Measurements from ENCODE around the gene COX6A1. TPM values are rescaled to one million over a fixed set of nuclear protein-coding genes. Genes with fewer than 3 reads are reported as not detected.

COX6A1 gene
- total and polyA plus RNA-seq, 12 donors, result 101 to 859 (median 160) TPM

DNA sequence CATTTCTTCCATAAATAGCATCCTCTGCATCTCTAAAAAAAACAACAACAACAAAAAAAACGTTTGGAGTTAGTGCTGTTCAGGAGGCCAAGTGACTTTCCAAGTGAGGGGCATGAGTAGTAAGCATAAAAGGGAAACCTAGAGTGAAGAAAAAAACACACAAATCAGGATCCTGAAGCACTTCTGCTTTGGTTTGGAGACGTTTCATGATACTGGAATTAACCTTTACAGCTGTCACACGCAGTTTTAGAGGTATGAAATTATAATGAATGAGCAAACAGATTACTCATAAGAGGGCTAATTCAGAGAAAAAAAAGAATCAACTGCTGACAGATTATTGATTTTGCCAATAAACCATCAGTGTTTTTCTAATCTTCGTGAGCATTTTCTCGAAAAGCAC, 27.8 kb downstream of the COX6A1 start:
- no peak for DNase-seq
- Histone ChIP-seq H3K27me3 (no peaks in the 10 kb centered on the region), H3K27ac (no peak overlapping the region), H3K36me3 (peaks cover 0 to 71% (median 43%) of the 10 kb centered on the region in 9 donors), H3K4me3 (no peak overlapping the region), H3K9me3 (no peaks in the 10 kb centered on the region), H3K4me1 (peaks cover 2 to 48% (median 35%) of the 10 kb centered on the region in 9 donors)
- no peak for ATAC-seq
- intact Hi-C loops (cut with DNase I), result no loop called here
- TF ChIP-seq, protein P1, sequence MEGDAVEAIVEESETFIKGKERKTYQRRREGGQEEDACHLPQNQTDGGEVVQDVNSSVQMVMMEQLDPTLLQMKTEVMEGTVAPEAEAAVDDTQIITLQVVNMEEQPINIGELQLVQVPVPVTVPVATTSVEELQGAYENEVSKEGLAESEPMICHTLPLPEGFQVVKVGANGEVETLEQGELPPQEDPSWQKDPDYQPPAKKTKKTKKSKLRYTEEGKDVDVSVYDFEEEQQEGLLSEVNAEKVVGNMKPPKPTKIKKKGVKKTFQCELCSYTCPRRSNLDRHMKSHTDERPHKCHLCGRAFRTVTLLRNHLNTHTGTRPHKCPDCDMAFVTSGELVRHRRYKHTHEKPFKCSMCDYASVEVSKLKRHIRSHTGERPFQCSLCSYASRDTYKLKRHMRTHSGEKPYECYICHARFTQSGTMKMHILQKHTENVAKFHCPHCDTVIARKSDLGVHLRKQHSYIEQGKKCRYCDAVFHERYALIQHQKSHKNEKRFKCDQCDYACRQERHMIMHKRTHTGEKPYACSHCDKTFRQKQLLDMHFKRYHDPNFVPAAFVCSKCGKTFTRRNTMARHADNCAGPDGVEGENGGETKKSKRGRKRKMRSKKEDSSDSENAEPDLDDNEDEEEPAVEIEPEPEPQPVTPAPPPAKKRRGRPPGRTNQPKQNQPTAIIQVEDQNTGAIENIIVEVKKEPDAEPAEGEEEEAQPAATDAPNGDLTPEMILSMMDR (IDR thresholded peaks at IDR 0.05), result no peak
- 52 to 53% methylated on average over 5 of the region's 5 CpGs for WGBS, 2 donors

DNA sequence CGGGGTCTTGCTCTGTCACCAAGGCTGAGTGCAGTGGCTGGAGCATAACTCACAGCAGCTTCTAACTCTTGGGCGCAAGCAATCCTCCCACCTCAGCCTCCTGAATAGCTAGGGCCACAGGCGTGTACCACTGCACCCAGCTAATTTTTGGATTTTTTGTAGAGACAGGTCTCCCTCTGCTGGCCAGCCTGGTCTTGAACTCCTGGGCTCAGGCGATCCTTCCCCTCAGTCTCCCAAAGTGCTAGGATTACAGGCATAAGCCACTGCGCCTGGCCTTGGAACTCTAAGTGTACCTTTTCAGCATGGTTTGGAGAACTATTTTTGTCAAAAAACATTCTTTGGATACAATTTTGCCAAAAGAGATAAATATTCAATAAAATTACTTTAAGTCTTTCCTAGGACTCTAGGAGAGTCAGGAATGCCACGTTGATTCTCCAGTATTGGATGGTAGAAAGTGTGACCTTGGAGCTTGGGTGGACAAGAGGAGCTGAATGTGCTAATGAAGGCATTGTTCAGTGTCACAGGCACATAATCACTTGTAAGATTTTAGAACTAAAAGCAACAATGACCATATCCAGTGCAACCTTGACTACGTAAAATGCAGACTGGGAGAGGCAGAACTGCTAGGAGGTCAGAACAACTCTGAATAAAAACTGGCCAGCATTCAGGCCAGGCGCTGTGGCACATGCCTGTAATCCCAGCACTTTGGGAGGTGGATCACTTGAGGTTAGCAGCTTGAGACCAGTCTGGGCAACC, 28.8 kb downstream of the COX6A1 start:
- Histone ChIP-seq H3K27ac (peak overlapping the region in 3 of 10 donors; percentile 4 to 33 (median 24)), H3K9me3 (no peaks in the 10 kb centered on the region), H3K4me3 (no peak overlapping the region), H3K27me3 (no peaks in the 10 kb centered on the region), H3K36me3 (peaks cover 0 to 61% (median 35%) of the 10 kb centered on the region in 9 donors), H3K4me1 (peaks cover 2 to 52% (median 36%) of the 10 kb centered on the region in 9 donors)
- no peak for ATAC-seq
- WGBS, 2 donors, result 56 to 57% methylated on average over 8 of the region's 8 CpGs
- intact Hi-C loops (cut with DNase I), result no loop called here
- TF ChIP-seq, protein P1 (IDR thresholded peaks at IDR 0.05), result peak; percentile 7 to 63 (median 51)
- peak in 1 of 2 donors; percentile 7 for DNase-seq

DNA sequence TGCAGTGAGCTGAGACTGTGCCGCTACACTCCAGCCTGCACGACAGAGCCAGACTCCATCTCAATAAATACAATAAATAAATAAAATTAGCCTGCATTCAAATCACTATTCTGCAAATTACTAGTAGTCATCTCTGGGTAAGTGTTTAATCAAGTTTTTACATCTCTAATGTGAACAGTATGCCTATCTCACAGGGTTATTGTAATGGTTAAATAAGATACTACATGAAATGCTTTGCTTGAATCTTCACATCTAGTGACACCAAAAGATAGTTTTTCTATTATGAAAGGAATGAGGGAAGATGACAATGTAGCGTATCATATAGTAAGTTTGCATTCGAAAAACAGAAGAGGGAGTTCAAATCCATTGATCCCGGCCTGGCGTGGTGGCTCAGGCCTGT, 29.5 kb downstream of the COX6A1 start:
- peaks cover 0 to 54% (median 32%) of the 10 kb centered on the region in 9 donors for H3K36me3 ChIP-seq
- H3K4me1 ChIP-seq, result peaks cover 2 to 52% (median 36%) of the 10 kb centered on the region in 9 donors
- H3K9me3 ChIP-seq, result no peaks in the 10 kb centered on the region
- H3K27ac ChIP-seq, result peak overlapping the region in 1 of 10 donors; percentile 24
- TF ChIP-seq, protein P1 (IDR thresholded peaks at IDR 0.05), result no peak
- intact Hi-C loops (cut with DNase I), result no loop called here
- 94% methylated on average over 6 of the region's 6 CpGs for WGBS, 2 donors
- ATAC-seq, result no peak
- no peaks in the 10 kb centered on the region for H3K27me3 ChIP-seq
- no peak overlapping the region for H3K4me3 ChIP-seq
- no peak for DNase-seq

DNA sequence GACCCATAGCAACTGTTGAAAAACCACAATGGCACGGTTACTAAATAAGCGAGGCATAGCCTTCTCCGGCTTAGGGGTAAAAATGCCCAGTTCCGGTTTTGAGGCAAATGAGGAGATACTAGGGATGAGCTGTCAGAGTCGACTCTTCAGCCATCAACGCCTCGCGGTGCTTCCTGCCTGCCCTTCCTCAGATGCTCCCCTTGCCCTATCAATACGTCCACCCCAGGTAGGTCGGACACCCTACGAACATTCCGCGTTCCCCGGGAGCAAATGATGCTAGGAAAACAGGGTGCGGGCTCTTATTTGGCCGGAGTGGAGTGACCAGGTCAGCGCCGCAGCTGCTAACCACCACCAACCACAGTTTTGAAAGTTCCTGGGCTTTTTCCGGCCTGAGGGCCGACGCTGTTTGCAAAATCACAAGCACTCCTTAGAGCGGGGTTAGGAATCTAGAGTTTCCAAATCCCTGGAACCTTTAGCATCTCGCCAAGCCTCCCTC, 30.5 kb downstream of the COX6A1 start:
- no peaks in the 10 kb centered on the region for H3K27me3 ChIP-seq

More for the DNA sequence above, 30.5 kb downstream of the COX6A1 start:
- Histone ChIP-seq H3K36me3 (peaks cover 0 to 45% (median 23%) of the 10 kb centered on the region in 9 donors), H3K27ac (peak overlapping the region; percentile 70 to 97 (median 95)), H3K4me1 (peaks cover 2 to 52% (median 36%) of the 10 kb centered on the region in 9 donors), H3K4me3 (peak overlapping the region; percentile 70 to 99 (median 92)), H3K9me3 (no peaks in the 10 kb centered on the region)
- ATAC-seq (peak in 4 of 8 donors; percentile 0 to 15 (median 4)), DNase-seq (peak; percentile 17 to 20)
- intact Hi-C loops (cut with DNase I), result no loop called here
- TF ChIP-seq, protein P1 (IDR thresholded peaks at IDR 0.05), result no peak
- 3 to 5% methylated on average over 23 of the region's 23 CpGs for WGBS, 2 donors
